DMS79 (cell line): ENCODE data around the gene STRBP.
"Not testable (repeated sequence)": the region's sequence is repeated elsewhere in the genome, so short reads cannot be mapped to it uniquely, and the experiment has no call there.

Experiments used
- DNase-seq: peaks from one replicate; lab custom pipeline; 2025; lab: John Stamatoyannopoulos, UW

Gene STRBP

GRCh38 chr9:123268465-123269259, at the start of gene STRBP:
STRBP (minus strand) TSS chr9:123268586; CDS start chr9:123184134, 84,452 bp downstream.
- peak; percentile 83 for DNase-seq

GRCh38 chr9:123316053-123316718, 47.8 kb upstream of the STRBP start:
- no peak for DNase-seq

- DNase-seq, result no peak
Measured at GRCh38 chr9:123315635-123316034, 47.2 kb upstream of the STRBP start.

GRCh38 chr9:123314617-123315016, 46.2 kb upstream of the STRBP start:
- no peak for DNase-seq

GRCh38 chr9:123312306-123312877, 44.0 kb upstream of the STRBP start:
- no peak for DNase-seq

GRCh38 chr9:123311250-123311752, 42.9 kb upstream of the STRBP start:
- no peak for DNase-seq

GRCh38 chr9:123310551-123311249, 42.3 kb upstream of the STRBP start:
- no peak for DNase-seq

- DNase-seq, result no peak
Measured at GRCh38 chr9:123309611-123310010, 41.2 kb upstream of the STRBP start.

GRCh38 chr9:123305879-123306278, 37.5 kb upstream of the STRBP start:
- no peak for DNase-seq

- DNase-seq, result no peak
Measured at GRCh38 chr9:123304340-123304691, 35.9 kb upstream of the STRBP start.

- no peak for DNase-seq
Measured at GRCh38 chr9:123302348-123303214, 34.2 kb upstream of the STRBP start.

- not testable (repeated sequence) for DNase-seq
Measured at GRCh38 chr9:123301936-123302335, 33.5 kb upstream of the STRBP start.

- DNase-seq, result no peak
Measured at GRCh38 chr9:123300554-123300953, 32.2 kb upstream of the STRBP start.

- no peak for DNase-seq
Measured at GRCh38 chr9:123299558-123300126, 31.3 kb upstream of the STRBP start.

- DNase-seq, result no peak
Measured at GRCh38 chr9:123296174-123296573, 27.8 kb upstream of the STRBP start.

- DNase-seq, result no peak
Measured at GRCh38 chr9:123291736-123292135, 23.4 kb upstream of the STRBP start.

GRCh38 chr9:123290764-123291163, 22.4 kb upstream of the STRBP start:
- no peak for DNase-seq

- DNase-seq, result no peak
Measured at GRCh38 chr9:123287639-123288038, 19.3 kb upstream of the STRBP start.

- DNase-seq, result no peak
Measured at GRCh38 chr9:123286324-123286723, 17.9 kb upstream of the STRBP start.

GRCh38 chr9:123284656-123285055, 16.3 kb upstream of the STRBP start:
- DNase-seq, result no peak

- DNase-seq, result no peak
Measured at GRCh38 chr9:123283455-123283854, 15.1 kb upstream of the STRBP start.
